Activated CD4-positive, alpha-beta T cell treated with anti-CD3 and anti-CD28 coated beads, Interleukin-2, amount 10 ng/mL, durations not matched to agents 24 days and 14 days (primary cell): ENCODE data around the gene FRMD4A. TPM values are rescaled to one million over a fixed set of nuclear protein-coding genes. Genes with fewer than 3 reads are reported as not detected.
A peak's percentile ranks its signal among the peaks of the same experiment; 100 is the strongest.

ENCODE experiments used
- DNase-seq: peaks from one replicate; pipeline ENCODE4 v3.0.0; 2022
- H3K27ac Mint-ChIP-seq: one replicate; pipeline ENCODE4 v1.8.0; 2022; ENCODE audit warnings: mild to moderate bottlenecking, mixed read lengths
- H3K27me3 Mint-ChIP-seq: one replicate; pipeline ENCODE4 v1.8.0; 2022; ENCODE audit warnings: mixed read lengths
- H3K36me3 Mint-ChIP-seq: one replicate; pipeline ENCODE4 v1.8.0; 2022; ENCODE audit warnings: low read depth, mild to moderate bottlenecking, mixed read lengths
- H3K4me1 Mint-ChIP-seq: one replicate; pipeline ENCODE4 v1.8.0; 2021; ENCODE audit warnings: mixed read lengths
- H3K4me3 Mint-ChIP-seq: one replicate; pipeline ENCODE4 v1.8.0; 2022; ENCODE audit warnings: mild to moderate bottlenecking, moderate library complexity, mixed read lengths
- H3K9me3 Mint-ChIP-seq: one replicate; pipeline ENCODE4 v1.8.0; 2021; ENCODE audit warnings: mixed read lengths
- intact Hi-C: fragments of 100-400 bp; cut with micrococcal nuclease; formaldehyde crosslinking; loops from one replicate; pipeline ENCODE4 v1.15.1; 2023
- total RNA-seq: library from RNA; stranded (reverse); gene quantifications from 2 replicates; pipeline ENCODE4 v1.2.3, GENCODE V29; 2022

FRMD4A gene
- total RNA-seq, 1 donor from 2014 or later = 0.98 TPM

GRCh38 chr10:13673156-13673555, 657.6 kb downstream of the FRMD4A start:
- intact Hi-C loops = no loop called here
- H3K36me3 Mint-ChIP-seq = no peaks in the 10 kb centered on the region
- DNase-seq = no peak

GRCh38 chr10:13672548-13672947, 658.2 kb downstream of the FRMD4A start:
- DNase-seq = no peak
- Mint-ChIP-seq H3K27me3 (no peaks in the 10 kb centered on the region), H3K36me3 (no peaks in the 10 kb centered on the region), H3K4me1 (no peaks in the 10 kb centered on the region), H3K4me3 (no peak overlapping the region), H3K27ac (no peak overlapping the region), H3K9me3 (no peaks in the 10 kb centered on the region)
- intact Hi-C loops = no loop called here

More at GRCh38 chr10:13673156-13673555, 657.6 kb downstream of the FRMD4A start:
- Mint-ChIP-seq H3K9me3 (no peaks in the 10 kb centered on the region), H3K27ac (no peak overlapping the region), H3K27me3 (no peaks in the 10 kb centered on the region), H3K4me1 (no peaks in the 10 kb centered on the region), H3K4me3 (no peak overlapping the region)

DNA sequence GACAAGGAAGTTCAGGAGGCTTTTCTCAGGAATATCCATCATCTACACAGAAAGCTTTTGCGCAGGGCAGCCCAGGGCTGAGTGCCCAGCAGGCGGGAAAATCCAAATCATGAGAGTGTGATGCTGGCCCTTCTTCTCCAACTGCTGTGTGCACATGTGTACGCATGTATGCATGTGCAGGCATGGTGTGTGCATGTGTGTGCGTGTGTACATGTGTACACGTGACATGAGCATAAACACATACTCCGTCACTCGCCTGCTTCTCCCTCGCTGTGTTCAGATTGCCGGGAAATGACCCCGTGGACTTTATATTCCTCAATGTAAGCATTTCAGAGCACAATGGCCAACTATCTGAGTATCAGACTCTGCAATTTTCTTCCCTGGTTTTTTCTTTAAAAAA, 658.8 kb downstream of the FRMD4A start:
- no peak overlapping the region for H3K27ac Mint-ChIP-seq
- no peaks in the 10 kb centered on the region for H3K27me3 Mint-ChIP-seq
- intact Hi-C loops = no loop called here

GRCh38 chr10:13670311-13670710, 660.4 kb downstream of the FRMD4A start:
- no peaks in the 10 kb centered on the region for H3K9me3 Mint-ChIP-seq
- no peak for DNase-seq
- H3K4me1 Mint-ChIP-seq = no peaks in the 10 kb centered on the region
- H3K27me3 Mint-ChIP-seq = no peaks in the 10 kb centered on the region
- H3K27ac Mint-ChIP-seq = no peak overlapping the region
- intact Hi-C loops = no loop called here
- no peak overlapping the region for H3K4me3 Mint-ChIP-seq
- H3K36me3 Mint-ChIP-seq = no peaks in the 10 kb centered on the region

More for the DNA sequence above, 658.8 kb downstream of the FRMD4A start:
- Mint-ChIP-seq H3K9me3 (no peaks in the 10 kb centered on the region), H3K4me1 (no peaks in the 10 kb centered on the region), H3K36me3 (no peaks in the 10 kb centered on the region), H3K4me3 (no peak overlapping the region)
- DNase-seq = no peak

DNA sequence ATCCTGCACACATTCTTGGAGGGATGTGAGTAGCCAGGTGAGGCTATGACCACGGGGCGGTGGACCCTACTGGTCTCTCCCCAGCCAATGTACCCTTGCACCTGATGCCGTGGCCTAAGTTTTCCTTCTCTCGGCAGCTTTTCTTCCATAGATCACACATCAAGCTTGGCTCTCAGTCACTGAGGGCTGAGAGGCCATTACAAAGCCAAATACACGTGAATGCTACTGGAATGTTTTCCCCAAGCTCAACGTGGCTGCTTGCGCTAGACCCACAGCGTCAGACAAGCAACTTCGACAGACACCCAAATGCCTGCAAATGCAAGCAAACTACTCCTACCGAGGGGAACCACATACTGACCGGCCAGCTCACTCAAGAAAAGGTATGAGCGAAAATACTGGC, 660.8 kb downstream of the FRMD4A start:
- H3K4me1 Mint-ChIP-seq = no peaks in the 10 kb centered on the region
- H3K27ac Mint-ChIP-seq = no peak overlapping the region
- no peaks in the 10 kb centered on the region for H3K9me3 Mint-ChIP-seq
- H3K27me3 Mint-ChIP-seq = no peaks in the 10 kb centered on the region
- H3K36me3 Mint-ChIP-seq = no peaks in the 10 kb centered on the region
- intact Hi-C loops = no loop called here
- no peak for DNase-seq
- H3K4me3 Mint-ChIP-seq = no peak overlapping the region

- H3K4me3 Mint-ChIP-seq = no peak overlapping the region
- no peaks in the 10 kb centered on the region for H3K9me3 Mint-ChIP-seq
- no peak overlapping the region for H3K27ac Mint-ChIP-seq
- DNase-seq = no peak
- no peaks in the 10 kb centered on the region for H3K4me1 Mint-ChIP-seq
- no peaks in the 10 kb centered on the region for H3K36me3 Mint-ChIP-seq
- intact Hi-C loops = no loop called here
- no peaks in the 10 kb centered on the region for H3K27me3 Mint-ChIP-seq
Observed at GRCh38 chr10:13669182-13669855, 661.4 kb downstream of the FRMD4A start.

DNA sequence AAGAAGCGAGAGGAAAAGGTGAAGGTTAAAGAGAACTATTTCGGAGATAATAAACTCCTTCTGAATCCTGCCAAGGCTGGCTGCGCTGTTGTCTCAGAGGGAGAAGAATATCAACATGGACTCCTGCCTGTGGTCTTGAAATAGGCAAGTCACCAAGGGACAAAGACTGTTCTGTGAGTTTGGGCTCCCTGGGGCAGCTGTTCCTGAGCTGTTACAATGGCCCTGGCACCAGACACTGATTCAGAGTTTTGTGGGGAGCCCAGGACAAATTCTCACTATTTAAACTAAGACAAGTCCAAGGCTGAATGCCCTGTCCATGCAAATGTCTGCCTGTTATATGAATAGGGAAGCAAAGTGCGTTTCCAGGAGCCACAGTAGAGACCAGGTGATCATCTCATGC, 662.6 kb downstream of the FRMD4A start:
- no peak for DNase-seq
- no peaks in the 10 kb centered on the region for H3K9me3 Mint-ChIP-seq
- intact Hi-C loops = no loop called here
- no peaks in the 10 kb centered on the region for H3K36me3 Mint-ChIP-seq
- H3K27me3 Mint-ChIP-seq = no peaks in the 10 kb centered on the region
- no peaks in the 10 kb centered on the region for H3K4me1 Mint-ChIP-seq
- no peak overlapping the region for H3K27ac Mint-ChIP-seq
- no peak overlapping the region for H3K4me3 Mint-ChIP-seq

- Mint-ChIP-seq H3K27me3 (no peaks in the 10 kb centered on the region), H3K4me3 (no peak overlapping the region), H3K4me1 (peaks cover under 1% of the 10 kb centered on the region), H3K27ac (no peak overlapping the region), H3K9me3 (no peaks in the 10 kb centered on the region), H3K36me3 (no peaks in the 10 kb centered on the region)
- intact Hi-C loops = no loop called here
- DNase-seq = no peak
Observed at GRCh38 chr10:13665516-13666262, 665.0 kb downstream of the FRMD4A start.

GRCh38 chr10:13661256-13661655, 669.5 kb downstream of the FRMD4A start:
- H3K27me3 Mint-ChIP-seq = no peaks in the 10 kb centered on the region
- DNase-seq = no peak
- H3K27ac Mint-ChIP-seq = no peak overlapping the region
- no peaks in the 10 kb centered on the region for H3K36me3 Mint-ChIP-seq
- no peaks in the 10 kb centered on the region for H3K9me3 Mint-ChIP-seq
- intact Hi-C loops = no loop called here
- no peak overlapping the region for H3K4me3 Mint-ChIP-seq
- H3K4me1 Mint-ChIP-seq = peaks cover 7% of the 10 kb centered on the region

DNA sequence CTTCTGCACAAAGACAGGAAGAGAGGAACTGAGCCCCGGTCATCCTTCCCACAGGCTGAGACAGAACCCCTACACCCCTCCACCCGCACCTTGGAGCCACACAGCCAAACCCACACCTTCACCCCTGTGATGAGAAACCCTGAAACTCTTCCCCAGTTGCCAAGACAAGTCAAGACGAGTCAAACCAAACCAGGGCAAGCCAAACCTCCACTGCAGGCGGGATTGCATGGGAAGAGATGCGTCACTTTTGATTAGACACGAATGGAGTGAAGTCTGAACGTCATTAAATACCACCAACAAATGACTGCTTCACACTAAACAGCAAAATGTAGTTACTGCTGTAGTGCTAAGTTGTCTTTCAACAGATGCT, 670.2 kb downstream of the FRMD4A start:
- intact Hi-C loops = loop anchor here (1.0 kb wide), 1 partner anchor 118 kb away; no protein-coding TSS in a partner anchor
- no peak overlapping the region for H3K27ac Mint-ChIP-seq
- H3K4me3 Mint-ChIP-seq = no peak overlapping the region
- DNase-seq = no peak
- H3K4me1 Mint-ChIP-seq = peaks cover 7% of the 10 kb centered on the region
- no peaks in the 10 kb centered on the region for H3K27me3 Mint-ChIP-seq
- H3K9me3 Mint-ChIP-seq = no peaks in the 10 kb centered on the region
- no peaks in the 10 kb centered on the region for H3K36me3 Mint-ChIP-seq

GRCh38 chr10:13659887-13660550, 670.7 kb downstream of the FRMD4A start:
- no peaks in the 10 kb centered on the region for H3K36me3 Mint-ChIP-seq
- intact Hi-C loops = loop anchor here (1.0 kb wide), 1 partner anchor 118 kb away; no protein-coding TSS in a partner anchor
- peaks cover 7% of the 10 kb centered on the region for H3K4me1 Mint-ChIP-seq
- no peaks in the 10 kb centered on the region for H3K9me3 Mint-ChIP-seq
- no peak overlapping the region for H3K4me3 Mint-ChIP-seq
- peak; percentile 89 for DNase-seq
- H3K27ac Mint-ChIP-seq = no peak overlapping the region
- no peaks in the 10 kb centered on the region for H3K27me3 Mint-ChIP-seq

- Mint-ChIP-seq H3K4me1 (peaks cover 7% of the 10 kb centered on the region), H3K4me3 (no peak overlapping the region), H3K27ac (no peak overlapping the region), H3K36me3 (no peaks in the 10 kb centered on the region), H3K9me3 (no peaks in the 10 kb centered on the region), H3K27me3 (no peaks in the 10 kb centered on the region)
- intact Hi-C loops = no loop called here
- peak; percentile 58 for DNase-seq
Observed at GRCh38 chr10:13658871-13659685, 671.6 kb downstream of the FRMD4A start.

DNA sequence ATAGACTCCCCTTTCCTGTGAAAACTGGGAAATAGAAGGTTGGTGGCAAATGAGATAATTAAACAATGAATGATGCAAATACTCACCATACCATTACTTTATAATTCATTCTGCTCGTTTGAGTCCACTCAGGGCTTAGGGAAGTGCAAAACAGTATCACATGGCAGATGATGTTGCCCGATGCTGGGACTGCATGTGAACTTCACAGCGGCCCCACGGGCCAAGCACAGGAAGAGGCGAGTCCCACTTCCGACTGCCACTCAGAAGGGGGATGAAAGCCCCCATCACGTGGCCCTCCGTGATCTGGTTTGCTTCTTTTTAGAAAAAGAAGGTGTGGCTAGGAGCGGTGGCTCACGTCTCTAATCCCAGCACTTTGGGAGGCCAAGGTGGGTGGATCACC, 672.5 kb downstream of the FRMD4A start:
- Mint-ChIP-seq H3K27me3 (no peaks in the 10 kb centered on the region), H3K9me3 (no peaks in the 10 kb centered on the region), H3K27ac (no peak overlapping the region), H3K36me3 (no peaks in the 10 kb centered on the region), H3K4me3 (no peak overlapping the region), H3K4me1 (peaks cover 7% of the 10 kb centered on the region)
- intact Hi-C loops = no loop called here
- no peak for DNase-seq
